GM12878 (cell line): ENCODE data around the gene EXOSC10.
"Not testable (repeated sequence)": the region's sequence is repeated elsewhere in the genome, so short reads cannot be mapped to it uniquely, and the experiment has no call there.

Source experiments
- CTCF ChIP-seq, 3 experiments: IDR thresholded peaks in 2 of 3; conservative IDR thresholded peaks in 1 of 3; 2 replicates each; pipeline ENCODE4 v1.5.1; 2011; ENCODE audit warnings: low read depth in 3 of 3, low read length in 3 of 3, mild to moderate bottlenecking in 3 of 3, control low read depth in 2 of 3, moderate library complexity in 2 of 3, inconsistent platforms in 1 of 3, mixed read lengths in 1 of 3; ENCODE audit not compliant: control insufficient read depth in 2 of 3, insufficient read depth in 1 of 3; ENCODE audit errors: extremely low read depth in 1 of 3
- JUNB ChIP-seq: IDR thresholded peaks from 2 replicates; pipeline ENCODE4 v1.6.1; 2016; ENCODE audit warnings: antibody characterized with exemption, mild to moderate bottlenecking
- NFIC ChIP-seq: IDR thresholded peaks from 2 replicates; pipeline ENCODE4 v1.6.1; 2012; ENCODE audit warnings: low read depth, mild to moderate bottlenecking, inconsistent platforms, low read length, moderate library complexity
- POLR2AphosphoS2 ChIP-seq: IDR thresholded peaks from 2 replicates; pipeline ENCODE4 v1.6.1; 2011; ENCODE audit warnings: low read depth, mild to moderate bottlenecking, low read length, improper control_type of control experiment, moderate library complexity
- RAD21 ChIP-seq: IDR thresholded peaks from 2 replicates; pipeline ENCODE4 v1.6.1; 2011; ENCODE audit warnings: mild to moderate bottlenecking, low read depth, low read length, moderate library complexity; ENCODE audit not compliant: insufficient read depth
- REST ChIP-seq: IDR thresholded peaks from 2 replicates; pipeline ENCODE4 v1.6.1; 2012; ENCODE audit warnings: mild to moderate bottlenecking, low read depth, low read length
- ZBTB11 ChIP-seq: fragments of 450-650 bp; formaldehyde crosslinking; IDR thresholded peaks from 2 replicates; pipeline ENCODE4 v1.5.0; 2022; ENCODE audit warnings: mild to moderate bottlenecking, missing genetic modification characterization
- TF ChIP-seq, protein P1 (sequence below): fragments of 450-650 bp; formaldehyde crosslinking; IDR thresholded peaks from 2 replicates; pipeline ENCODE4 v1.4.0; 2020; ENCODE audit warnings: mild to moderate bottlenecking, moderate library complexity
- TF ChIP-seq, protein P2 (sequence below): fragments of 450-650 bp; IDR thresholded peaks from 2 replicates; pipeline ENCODE4 v1.6.1; 2017; ENCODE audit warnings: mild to moderate bottlenecking
- TF ChIP-seq, protein P3 (sequence below): IDR thresholded peaks from 2 replicates; pipeline ENCODE4 v1.6.1; 2011; ENCODE audit warnings: low read depth, mild to moderate bottlenecking, low read length, moderate library complexity, borderline replicate concordance; ENCODE audit errors: extremely low read depth

DNA sequence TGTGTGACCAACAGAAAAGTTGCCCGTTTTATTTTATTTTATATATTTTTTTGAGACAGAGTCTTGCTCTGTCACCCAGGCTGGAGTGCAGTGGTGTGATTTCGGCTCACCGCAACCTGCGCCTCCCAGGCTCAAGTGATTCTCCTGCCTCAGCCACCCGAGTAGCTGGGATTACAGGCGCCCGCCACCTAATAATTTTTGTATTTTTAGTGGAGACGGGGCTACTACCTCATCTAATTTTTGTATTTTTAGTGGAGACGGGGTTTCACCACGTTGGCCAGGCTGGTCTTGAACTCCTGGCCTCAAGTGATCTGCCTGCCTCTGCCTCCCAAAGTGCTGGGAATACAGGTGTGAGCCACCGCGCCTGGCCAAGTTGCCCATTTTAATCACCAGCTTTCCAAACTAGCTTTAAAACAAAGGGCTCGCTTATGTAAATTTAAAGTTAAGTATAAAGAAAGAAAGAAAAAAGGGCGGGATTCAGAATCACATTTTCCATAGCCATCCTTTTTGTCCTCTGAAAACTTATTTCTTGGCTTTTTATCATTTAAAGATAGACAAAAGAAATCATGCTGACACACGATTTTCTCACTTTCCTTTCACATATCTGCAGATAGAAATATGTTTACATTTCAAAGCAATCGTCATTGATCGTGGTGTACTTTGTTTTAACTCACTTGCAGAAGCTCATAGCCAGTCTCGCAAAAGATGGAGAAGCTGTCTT lies 62.5 kb downstream of the EXOSC10 start:
- not testable (repeated sequence) for TF ChIP-seq JUNB; CTCF (IDR thresholded peaks at IDR 0.05 in 2 of 3, conservative IDR thresholded peaks at IDR 0.05 in 1 of 3; ENCODE audit: control insufficient read depth in 2 of 3, extremely low read depth in 1 of 3, insufficient read depth in 1 of 3, low read depth in 3 of 3, low read length in 3 of 3); REST; POLR2AphosphoS2; NFIC; RAD21; ZBTB11 (CRISPR knock-in tag)
- TF ChIP-seq, protein P1, sequence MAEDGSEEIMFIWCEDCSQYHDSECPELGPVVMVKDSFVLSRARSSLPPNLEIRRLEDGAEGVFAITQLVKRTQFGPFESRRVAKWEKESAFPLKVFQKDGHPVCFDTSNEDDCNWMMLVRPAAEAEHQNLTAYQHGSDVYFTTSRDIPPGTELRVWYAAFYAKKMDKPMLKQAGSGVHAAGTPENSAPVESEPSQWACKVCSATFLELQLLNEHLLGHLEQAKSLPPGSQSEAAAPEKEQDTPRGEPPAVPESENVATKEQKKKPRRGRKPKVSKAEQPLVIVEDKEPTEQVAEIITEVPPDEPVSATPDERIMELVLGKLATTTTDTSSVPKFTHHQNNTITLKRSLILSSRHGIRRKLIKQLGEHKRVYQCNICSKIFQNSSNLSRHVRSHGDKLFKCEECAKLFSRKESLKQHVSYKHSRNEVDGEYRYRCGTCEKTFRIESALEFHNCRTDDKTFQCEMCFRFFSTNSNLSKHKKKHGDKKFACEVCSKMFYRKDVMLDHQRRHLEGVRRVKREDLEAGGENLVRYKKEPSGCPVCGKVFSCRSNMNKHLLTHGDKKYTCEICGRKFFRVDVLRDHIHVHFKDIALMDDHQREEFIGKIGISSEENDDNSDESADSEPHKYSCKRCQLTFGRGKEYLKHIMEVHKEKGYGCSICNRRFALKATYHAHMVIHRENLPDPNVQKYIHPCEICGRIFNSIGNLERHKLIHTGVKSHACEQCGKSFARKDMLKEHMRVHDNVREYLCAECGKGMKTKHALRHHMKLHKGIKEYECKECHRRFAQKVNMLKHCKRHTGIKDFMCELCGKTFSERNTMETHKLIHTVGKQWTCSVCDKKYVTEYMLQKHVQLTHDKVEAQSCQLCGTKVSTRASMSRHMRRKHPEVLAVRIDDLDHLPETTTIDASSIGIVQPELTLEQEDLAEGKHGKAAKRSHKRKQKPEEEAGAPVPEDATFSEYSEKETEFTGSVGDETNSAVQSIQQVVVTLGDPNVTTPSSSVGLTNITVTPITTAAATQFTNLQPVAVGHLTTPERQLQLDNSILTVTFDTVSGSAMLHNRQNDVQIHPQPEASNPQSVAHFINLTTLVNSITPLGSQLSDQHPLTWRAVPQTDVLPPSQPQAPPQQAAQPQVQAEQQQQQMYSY (CRISPR knock-in tag) = not testable (repeated sequence)
- TF ChIP-seq, protein P2, sequence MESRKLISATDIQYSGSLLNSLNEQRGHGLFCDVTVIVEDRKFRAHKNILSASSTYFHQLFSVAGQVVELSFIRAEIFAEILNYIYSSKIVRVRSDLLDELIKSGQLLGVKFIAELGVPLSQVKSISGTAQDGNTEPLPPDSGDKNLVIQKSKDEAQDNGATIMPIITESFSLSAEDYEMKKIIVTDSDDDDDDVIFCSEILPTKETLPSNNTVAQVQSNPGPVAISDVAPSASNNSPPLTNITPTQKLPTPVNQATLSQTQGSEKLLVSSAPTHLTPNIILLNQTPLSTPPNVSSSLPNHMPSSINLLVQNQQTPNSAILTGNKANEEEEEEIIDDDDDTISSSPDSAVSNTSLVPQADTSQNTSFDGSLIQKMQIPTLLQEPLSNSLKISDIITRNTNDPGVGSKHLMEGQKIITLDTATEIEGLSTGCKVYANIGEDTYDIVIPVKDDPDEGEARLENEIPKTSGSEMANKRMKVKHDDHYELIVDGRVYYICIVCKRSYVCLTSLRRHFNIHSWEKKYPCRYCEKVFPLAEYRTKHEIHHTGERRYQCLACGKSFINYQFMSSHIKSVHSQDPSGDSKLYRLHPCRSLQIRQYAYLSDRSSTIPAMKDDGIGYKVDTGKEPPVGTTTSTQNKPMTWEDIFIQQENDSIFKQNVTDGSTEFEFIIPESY = not testable (repeated sequence)
- TF ChIP-seq, protein P3, sequence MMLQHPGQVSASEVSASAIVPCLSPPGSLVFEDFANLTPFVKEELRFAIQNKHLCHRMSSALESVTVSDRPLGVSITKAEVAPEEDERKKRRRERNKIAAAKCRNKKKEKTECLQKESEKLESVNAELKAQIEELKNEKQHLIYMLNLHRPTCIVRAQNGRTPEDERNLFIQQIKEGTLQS = not testable (repeated sequence)
